ENCODE measurements around the gene CACNG1.
"Not testable (repeated sequence)": the region's sequence is repeated elsewhere in the genome, so short reads cannot be mapped to it uniquely, and the experiment has no call there.

Gene CACNG1

DNA sequence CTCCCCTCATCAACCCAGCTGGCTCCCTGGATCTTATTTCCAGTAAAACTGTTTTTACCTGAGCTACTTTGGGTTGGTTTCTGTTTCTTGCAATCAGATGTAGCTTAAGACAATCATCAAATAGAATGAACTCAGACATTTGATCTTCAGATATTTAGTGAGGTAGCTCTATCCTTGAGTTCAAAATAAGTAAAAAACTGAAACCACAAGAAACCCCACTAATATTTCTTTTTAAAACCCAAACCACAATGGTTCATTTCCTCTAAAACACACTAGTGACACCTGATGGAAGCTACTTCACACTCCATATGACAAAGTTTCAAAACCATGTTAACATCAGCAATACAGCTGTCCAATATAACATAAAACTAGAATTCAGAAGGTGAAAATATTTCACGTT, 37.8 kb downstream of the CACNG1 start:
- no peak for TF ChIP-seq CTCF (IDR thresholded peaks at IDR 0.05; ENCODE audit: low read depth, low read length, missing control alignments)
- DNase-seq (ENCODE audit: extremely low read depth, low read depth) = no peak
- H3K4me3 ChIP-seq (replicated peaks; ENCODE audit: low read depth, low read length) = no peak overlapping the region

- no peak for TF ChIP-seq CTCF (IDR thresholded peaks at IDR 0.05; ENCODE audit: low read depth, low read length, missing control alignments)
- no peak overlapping the region for H3K4me3 ChIP-seq (replicated peaks; ENCODE audit: low read depth, low read length)
- no peak for DNase-seq (ENCODE audit: extremely low read depth, low read depth)
Observed at GRCh38 chr17:67085406-67085805, 41.1 kb downstream of the CACNG1 start.

- DNase-seq (ENCODE audit: extremely low read depth, low read depth) = no peak
- no peak for TF ChIP-seq CTCF (IDR thresholded peaks at IDR 0.05; ENCODE audit: low read depth, low read length, missing control alignments)
Observed at GRCh38 chr17:67088639-67089038, 44.3 kb downstream of the CACNG1 start.

GRCh38 chr17:67090341-67090740, 46.0 kb downstream of the CACNG1 start:
- no peak for TF ChIP-seq CTCF (IDR thresholded peaks at IDR 0.05; ENCODE audit: low read depth, low read length, missing control alignments)
- DNase-seq (ENCODE audit: extremely low read depth, low read depth) = no peak
- no peak overlapping the region for H3K4me3 ChIP-seq (replicated peaks; ENCODE audit: low read depth, low read length)

More at GRCh38 chr17:67088639-67089038, 44.3 kb downstream of the CACNG1 start:
- H3K4me3 ChIP-seq (replicated peaks; ENCODE audit: low read depth, low read length) = no peak overlapping the region

- no peak for TF ChIP-seq CTCF (IDR thresholded peaks at IDR 0.05; ENCODE audit: low read depth, low read length, missing control alignments)
- no peak overlapping the region for H3K4me3 ChIP-seq (replicated peaks; ENCODE audit: low read depth, low read length)
- DNase-seq (ENCODE audit: extremely low read depth, low read depth) = no peak
Observed at GRCh38 chr17:67092291-67092690, 47.9 kb downstream of the CACNG1 start.

DNA sequence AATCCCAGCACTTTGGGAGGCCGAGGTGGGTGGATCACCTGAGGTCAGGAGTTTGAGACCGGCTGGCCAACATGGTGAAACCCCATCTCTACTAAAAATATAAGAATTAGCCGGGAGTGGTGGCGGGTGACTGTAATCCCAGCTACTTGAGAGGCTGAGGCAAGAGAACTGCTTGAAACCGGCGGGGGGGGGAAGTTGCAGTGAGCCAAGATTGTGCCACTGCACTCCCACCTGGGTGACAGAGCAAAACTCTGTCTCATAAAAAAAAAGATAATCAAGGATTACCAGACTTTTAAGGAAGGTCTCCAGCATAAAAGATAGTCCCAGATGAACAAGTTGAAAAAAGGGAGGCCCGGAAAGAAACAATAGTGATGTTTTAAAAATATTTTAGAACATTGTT, 48.4 kb downstream of the CACNG1 start:
- DNase-seq (ENCODE audit: extremely low read depth, low read depth); H3K4me3 ChIP-seq (replicated peaks; ENCODE audit: low read depth, low read length): not testable (repeated sequence)

DNA sequence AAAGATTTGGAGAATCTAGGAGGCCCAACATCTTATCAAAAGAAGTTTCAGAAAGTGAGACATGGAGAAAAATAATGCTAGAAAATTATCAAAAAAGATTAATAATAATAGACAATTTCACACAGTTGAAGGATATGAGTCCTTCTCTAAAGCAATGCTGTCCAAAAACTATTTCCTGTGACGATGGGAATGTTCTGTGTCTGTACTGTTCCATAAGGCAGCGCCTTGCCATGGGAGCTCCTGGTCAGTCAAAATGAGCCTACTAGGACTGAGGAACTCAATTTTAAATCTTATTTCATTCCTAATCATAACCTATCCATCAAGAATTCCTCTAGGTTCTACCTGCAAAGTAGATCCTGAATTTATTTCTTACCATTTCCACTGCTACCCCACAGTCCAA, 49.0 kb downstream of the CACNG1 start:
- H3K4me3 ChIP-seq (replicated peaks; ENCODE audit: low read depth, low read length) = no peak overlapping the region
- DNase-seq (ENCODE audit: extremely low read depth, low read depth) = no peak
- TF ChIP-seq CTCF (IDR thresholded peaks at IDR 0.05; ENCODE audit: low read depth, low read length, missing control alignments) = no peak

- peak; percentile 4 for DNase-seq (ENCODE audit: extremely low read depth, low read depth)
- H3K4me3 ChIP-seq (replicated peaks; ENCODE audit: low read depth, low read length) = not testable (repeated sequence)
Observed at GRCh38 chr17:67095291-67095690, 50.9 kb downstream of the CACNG1 start.

Data from HFF-Myc (cell line).